Stimulated activated CD4-positive, alpha-beta T cell treated with anti-CD3 and anti-CD28 coated beads, Interleukin-2, amount 100 ng/mL, for 4 hours (primary cell): ENCODE data around the gene SLC4A1.
"Not testable (repeated sequence)": the region's sequence is repeated elsewhere in the genome, so short reads cannot be mapped to it uniquely, and the experiment has no call there.

ENCODE experiments used
- DNase-seq: peaks from one replicate; pipeline ENCODE4 v3.0.0-alpha.2; 2020; ENCODE audit warnings: low read depth

Gene SLC4A1

DNA sequence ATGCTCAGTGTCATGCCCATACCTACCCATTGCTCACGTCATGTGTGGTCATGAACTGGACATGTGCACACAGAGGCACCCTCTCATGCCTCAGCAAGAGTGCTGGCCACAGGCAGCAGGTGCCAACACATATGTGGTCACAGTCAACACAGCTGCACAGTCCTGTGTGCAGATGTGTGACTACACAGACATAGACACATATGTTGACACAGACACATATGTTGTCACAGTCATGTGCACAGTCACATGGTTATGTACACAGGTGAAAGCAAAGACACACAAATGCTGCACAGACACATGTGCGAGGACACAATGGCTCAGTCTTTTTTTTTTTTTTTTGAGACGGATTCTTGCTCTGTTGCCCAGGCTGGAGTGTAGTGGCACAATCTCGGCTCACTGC is 11.3 kb downstream of the SLC4A1 start:
- DNase-seq = no peak

DNA sequence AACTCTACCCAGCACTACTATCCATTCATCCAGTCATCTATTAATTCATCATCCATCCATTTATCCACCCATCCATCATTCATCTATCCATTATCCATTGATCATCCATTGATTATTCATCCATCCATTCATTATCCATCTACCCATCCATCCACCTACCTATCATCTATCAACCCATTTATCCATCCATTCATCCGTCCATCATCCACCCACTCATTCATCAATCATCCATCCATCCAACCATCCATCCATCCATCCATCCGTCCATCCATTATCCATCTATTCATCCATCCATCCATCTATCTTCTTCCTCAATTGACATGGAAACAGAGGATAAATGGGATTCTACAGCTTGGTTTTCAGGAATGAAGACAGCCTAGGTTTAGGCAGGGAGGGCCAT is 12.0 kb downstream of the SLC4A1 start:
- no peak for DNase-seq

DNA sequence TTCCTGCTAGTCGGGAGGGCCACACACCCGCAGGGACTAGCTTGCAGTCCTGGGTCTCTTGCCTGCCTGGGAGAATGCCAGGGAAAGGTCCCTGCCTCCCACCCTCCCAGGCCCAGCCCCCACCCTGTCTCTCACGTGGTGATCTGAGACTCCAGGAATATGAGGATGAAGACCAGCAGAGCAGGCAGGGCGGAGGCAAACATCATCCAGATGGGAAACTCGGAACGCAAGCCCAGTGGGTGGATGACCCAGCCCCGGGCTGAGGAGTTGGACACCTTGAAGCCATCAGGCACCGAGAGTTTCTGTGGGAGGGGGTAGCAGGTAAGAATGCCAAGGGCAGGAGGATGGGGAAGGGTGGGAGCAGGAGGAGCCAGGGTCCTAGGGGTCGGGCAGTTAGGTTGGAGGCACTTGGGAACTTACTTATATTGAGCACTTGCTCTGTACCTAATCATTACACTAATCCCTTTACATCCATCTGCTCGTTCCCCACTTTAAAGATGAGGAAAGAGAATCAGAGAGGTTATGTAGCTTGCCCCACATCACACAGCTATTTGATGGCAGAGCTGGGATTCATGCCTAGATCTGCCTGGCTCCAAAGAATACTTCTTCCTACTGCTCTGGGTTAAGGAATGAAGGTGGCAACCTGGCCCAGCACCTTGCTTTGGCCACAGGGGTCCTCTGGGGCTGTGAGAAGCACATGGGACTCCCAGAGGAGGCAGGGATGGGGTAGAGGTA is 13.4 kb downstream of the SLC4A1 start:
- no peak for DNase-seq

DNA sequence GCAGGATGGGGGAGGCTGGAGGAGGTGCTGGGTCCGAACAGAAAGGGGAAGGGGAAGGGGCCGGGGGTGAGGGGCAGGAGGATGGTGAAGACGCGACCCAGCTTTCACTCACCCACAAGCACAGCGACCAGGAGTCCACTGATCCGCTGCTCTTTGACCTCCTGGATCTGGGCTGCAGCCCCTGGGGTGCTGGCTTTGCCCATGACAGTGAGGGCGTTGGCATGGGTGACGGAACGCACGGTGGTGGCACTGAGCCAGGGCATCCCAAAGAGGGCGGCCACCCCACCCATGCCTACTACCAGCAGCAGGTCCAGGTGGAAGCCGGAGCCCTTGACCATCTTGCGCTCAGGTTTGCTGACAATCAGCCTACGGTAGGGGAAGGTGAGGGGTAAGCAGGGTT is 14.9 kb downstream of the SLC4A1 start:
- DNase-seq = no peak

DNA sequence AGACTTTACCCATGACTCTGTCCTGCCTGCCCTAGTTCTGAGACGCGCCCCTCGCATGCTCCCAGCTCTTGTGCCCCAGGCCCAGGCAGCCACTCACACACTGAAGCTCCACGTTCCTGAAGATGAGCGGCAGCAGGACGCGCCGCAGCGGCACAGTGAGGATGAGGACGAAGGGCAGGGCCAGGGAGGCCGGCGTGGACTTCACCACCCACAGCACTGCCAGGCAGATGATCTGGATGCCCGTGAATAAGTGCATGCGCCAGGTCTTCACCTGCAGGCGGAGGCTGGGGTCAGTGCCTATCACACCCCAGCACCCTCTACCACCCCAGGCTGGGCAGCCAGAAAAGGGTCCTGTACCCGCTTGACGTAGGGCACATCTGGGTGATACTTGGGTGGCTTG is 16.9 kb downstream of the SLC4A1 start:
- no peak for DNase-seq

DNA sequence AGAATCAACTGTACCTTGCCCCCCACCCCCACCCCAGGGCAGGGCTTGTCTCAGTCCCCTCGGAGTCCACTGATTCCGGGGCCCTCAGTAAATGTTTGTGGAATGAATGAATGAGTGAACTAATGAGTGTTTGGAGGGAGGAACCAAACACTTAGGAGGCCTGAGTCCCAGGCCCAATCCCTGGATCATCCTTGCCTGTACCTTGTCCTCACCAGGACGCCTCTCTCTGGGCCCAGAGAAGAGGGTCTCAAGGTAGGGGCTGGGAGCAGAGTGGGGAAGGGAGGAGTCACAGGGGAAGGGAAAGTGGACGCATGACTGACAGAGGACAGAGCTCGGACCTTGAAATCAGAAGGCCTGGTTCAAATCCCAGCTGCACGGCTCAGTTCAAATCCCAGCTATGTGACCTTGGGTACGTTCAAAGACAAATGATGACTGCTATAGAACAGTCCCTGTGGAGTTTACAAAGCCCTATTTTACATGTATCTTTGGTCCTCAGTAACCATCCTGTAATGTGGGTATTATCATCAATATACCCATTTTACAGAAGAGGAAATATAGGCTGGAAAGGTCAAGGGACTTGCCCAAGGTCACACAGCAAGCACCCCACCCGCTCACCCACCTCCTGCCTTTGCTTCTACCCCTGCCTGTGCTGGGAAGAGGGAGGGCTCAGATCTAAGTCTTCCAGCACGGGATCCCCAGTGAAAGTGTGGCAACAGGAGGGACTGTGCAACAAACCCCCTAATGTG is 18.3 kb downstream of the SLC4A1 start:
- no peak for DNase-seq

DNA sequence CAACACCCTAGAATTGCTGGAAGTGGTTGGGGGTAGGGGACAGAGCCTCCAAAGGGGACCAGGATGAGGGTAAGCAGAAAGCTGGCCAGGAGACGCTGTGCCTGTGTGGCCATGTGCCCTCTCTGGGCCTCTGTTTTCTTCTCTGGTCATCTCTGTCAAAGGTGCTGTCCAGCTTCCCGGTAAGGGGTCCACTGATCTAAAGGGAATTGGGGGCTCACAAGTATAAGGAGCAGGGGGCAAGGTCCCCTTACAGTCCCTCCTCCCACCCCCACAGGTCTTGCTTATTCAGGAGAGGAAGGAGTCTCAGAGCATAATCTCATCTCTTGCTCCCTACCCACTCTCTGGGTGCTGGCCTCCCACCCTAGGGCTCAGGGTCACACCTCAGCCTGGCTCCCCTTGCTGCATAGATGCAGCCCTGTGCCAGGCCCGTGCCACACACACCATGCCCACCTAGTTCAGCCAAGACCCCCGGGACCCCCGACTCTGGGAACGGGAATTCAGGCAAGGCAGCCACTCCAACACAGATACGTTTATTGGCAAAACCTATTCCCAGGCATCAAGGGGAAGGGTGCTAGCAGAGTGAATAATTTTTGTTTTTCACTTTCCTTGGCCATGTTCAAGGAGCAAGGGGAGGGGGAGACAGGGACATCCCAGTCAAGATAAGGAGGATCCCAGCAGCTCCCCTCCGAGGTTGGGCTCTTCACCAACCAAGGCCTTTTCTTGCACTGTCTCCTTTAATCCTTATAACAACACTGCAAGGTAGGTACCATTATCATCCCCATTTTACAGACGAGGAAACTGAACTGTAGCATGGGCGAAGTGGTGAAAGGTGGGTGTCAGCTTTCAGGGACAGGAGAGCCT is 19.8 kb downstream of the SLC4A1 start:
- no peak for DNase-seq

DNA sequence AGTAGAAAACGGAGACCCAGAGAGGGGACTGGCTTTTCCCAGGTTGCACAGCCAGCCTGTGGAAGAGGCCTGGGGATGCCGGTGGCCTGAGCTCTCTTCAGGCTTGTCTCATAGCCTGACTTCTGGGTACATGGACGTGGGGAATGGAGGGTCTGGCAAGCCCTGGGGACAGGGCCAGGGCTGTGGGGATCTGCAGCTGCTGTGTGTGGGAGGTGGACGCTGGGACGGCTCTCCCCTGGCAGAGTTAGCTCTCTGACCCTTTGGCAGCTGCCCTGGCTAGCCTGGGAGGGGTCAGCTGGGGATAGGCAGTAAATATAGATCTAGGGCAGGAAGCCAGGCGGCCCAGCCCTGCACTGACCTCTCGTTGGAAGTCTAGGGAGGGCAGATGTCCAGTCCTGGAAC is 20.5 kb downstream of the SLC4A1 start:
- no peak for DNase-seq

DNA sequence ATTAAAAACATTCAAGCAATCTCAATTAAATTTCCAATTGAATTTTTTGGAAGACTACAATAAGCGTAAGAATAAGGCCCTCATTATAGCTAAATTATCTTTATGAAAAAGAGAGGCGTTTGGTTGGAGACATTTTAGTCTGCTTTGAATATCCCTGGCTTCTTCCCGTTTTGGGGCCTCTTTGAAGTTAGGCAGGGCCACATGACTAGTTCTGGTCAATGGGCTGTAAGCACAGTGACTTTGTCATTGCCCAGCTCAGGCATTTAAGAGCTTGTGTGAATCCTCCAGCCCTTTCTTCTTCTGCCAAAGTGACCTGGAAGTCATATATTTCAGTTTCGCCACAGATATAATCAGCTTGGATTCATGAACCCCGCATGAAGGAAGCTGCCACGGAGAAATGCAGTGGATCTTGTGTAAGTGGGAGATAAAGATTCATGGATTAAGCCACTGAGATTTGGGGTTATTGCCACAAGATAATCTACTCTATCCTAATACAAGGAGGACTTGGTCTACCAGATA is 26.8 kb downstream of the SLC4A1 start:
- no peak for DNase-seq

DNA sequence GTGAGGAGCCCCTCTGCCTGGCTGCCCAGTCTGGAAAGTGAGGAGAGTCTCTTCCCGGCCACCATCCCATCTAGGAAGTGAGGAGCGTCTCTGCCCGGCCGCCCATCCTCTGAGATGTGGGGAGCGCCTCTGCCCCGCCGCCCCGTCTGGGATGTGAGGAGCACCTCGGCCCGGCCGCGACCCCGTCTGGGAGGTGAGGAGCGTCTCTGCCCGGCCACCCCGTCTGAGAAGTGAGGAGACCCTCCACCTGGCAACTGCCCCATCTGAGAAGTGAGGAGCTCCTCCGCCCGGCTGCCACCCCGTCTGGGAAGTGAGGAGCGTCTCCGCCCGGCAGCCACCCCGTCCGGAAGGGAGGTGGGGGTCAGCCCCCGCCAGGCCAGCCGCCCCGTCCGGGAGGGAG is 30.0 kb downstream of the SLC4A1 start:
- DNase-seq = not testable (repeated sequence)

DNA sequence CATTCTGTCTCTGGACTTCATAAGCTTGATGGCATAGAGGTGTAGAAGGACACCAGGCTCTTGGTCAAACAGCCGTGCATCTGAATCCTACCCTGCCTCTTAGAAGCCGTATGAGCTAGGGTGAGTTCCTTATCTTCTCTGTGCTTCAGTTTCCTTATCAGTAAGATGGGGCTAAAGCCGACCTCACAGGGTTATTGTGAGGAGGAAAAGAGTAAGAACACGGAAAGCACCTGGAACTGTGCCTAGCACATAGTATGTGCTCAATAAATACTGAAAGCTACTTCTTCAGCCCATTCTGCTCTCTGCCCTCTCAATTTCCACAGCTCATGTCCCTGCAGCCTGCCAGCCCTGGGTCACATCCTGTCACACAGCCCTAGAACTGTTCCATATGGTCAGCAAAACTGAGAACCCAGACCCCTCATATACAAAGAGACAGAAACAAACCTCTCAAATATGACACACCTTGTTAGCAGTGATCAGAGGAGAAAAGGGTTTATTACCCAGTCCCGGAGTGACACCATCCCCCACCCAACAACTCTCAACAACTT is 31.4 kb downstream of the SLC4A1 start:
- DNase-seq = no peak

DNA sequence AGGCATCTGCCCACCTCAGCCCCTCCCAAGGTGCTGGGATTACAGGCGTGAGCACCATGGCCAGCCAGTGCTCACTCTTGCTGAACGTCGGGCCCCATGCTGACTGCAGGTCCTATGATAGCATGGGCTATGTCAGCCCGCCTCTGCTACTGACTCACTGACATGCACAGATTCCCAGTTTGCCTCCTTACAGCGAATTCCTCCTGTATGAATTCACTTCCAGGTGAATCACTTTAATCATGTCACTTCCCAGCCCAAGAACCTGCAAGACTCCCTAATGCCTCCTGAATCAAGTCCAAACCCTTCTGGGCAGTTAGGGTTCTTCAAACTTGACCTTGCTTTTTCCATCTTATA is 32.4 kb downstream of the SLC4A1 start:
- DNase-seq = no peak

DNA sequence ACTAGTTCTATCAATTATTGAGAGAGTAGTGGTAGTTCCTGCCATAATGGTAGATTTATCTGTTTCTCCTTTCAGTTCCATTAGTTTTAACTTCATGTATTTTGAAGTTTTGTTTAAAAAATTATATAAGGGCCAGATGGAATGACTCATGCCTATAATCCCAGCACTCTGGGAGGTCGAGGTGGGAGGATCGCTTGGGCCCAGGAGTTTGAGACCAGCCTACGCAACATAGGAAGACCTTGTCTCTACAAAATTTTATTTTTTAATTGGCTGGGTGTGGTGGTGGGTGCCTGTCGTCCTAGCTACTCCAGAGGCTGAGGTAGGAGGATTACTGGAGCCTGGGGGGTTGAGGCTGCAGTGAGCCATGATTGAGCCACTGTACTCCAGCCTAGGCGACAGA is 34.4 kb downstream of the SLC4A1 start:
- DNase-seq = no peak

DNA sequence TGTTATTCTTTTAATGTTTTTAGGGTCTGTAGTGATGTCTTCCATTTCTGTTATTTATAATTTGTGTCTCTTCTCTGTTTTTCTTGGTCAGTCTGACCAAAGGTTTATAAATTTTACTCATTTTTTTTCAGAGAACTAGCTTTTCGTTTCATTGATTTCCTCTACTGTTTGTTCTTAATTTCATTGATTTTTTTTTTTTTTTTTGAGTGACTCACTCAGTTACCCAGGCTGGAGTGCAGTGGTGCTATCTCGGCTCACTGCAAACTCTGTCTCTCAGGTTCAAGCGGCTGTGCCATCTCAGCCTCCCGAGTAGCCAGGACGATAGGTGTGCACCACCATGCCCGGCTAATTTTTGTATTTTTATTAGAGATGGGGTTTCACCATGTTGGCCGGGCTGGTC is 35.9 kb downstream of the SLC4A1 start:
- no peak for DNase-seq

DNA sequence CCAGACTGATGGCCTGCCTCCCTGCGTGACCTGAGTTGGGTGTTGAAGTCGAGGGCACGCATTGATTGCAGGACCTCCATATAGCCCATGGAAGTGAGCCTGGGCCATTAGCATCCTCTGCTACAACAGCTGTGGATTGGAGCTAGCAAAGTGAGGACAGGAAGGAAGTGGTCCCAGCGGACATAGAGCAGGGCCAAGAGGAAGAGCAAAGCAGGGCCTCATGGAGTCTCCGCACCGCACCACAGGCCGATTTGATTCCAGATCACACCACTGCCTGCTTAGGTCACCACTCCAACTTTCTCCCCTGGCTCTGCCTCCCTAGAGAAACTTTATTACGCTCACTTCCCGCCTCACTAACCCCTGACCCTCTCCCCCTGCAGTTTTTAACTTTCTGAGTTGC is 37.8 kb downstream of the SLC4A1 start:
- DNase-seq = no peak

DNA sequence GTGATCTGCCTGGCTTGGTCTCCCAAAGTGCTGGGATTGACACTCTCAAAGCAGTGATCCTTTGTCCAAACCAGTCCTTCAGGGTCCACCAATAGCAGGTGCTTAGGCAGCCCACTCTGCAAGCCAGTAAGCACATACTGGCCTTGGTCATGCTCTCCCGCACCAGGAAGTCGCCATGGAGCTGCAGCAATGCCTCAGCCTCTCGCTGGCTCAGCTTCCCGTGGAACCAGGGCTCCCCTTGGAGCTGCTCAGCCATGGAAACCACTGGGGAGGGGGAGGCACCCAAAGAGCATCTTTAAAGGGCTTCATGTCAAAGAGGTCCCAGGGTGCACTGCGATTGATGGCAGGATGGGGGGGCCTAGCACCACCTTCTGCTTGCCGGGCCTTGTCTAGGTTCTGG is 38.8 kb downstream of the SLC4A1 start:
- no peak for DNase-seq

DNA sequence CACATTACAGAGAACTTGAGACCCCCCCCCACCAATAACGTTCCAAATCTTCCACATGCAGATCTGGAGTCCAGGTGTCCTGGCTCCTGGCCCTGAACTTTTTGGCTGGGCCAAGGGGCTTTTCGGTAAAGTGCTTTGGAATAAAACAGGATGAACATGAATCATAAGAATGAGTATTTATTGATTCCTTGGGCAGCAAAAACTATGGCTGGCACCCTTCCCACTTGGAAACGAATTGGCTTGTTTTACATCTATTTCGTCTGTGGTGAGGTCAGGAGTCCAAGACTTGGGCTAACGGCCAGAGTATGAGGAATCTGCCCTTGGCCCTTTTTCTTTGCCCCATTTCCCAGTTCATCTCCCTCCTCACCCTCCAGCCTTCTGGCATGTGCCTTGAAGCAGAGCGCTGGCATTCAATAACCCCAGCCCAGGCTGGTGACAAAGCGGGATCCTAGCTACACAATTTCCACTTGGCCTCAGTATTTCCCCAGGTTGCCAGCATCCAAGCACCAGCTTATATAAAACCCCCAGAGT is 44.3 kb downstream of the SLC4A1 start:
- no peak for DNase-seq

DNA sequence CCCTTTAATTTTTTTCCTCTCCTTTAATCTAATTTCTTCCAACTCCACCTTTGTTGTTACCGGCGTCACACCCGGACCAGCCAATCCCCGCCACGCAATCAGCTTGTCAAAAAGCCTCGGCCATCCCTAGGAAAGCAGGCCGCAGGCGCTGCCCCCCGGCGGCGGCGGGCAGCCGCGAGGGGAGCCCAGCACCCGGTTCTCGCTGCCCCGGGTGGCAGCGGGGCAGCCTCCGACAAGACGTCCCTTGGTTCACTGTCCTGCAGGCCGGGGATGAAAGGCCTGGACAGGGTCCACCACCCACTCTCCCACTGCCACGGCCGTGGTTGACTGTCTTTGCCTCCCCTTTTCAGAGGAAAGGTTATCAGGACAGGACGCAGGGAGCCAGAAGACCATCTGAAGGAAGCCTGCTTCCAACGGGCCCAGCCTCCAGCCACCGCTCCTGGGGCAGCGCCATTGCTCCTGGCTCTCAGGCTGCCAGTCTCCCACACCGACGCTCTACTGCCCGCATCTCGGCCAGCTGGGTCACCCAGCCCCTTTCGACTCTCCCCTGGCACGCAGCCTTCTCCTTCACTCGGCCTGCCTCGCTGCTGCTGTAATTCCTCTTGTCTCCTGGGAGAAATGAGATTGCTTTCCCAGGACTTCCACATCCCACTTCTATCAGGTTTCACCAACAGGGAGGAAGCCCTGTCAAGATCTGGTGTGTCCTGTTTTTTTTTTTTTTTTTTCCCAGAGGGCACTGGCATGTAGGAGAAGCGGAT is 45.6 kb downstream of the SLC4A1 start:
- DNase-seq = no peak

DNA sequence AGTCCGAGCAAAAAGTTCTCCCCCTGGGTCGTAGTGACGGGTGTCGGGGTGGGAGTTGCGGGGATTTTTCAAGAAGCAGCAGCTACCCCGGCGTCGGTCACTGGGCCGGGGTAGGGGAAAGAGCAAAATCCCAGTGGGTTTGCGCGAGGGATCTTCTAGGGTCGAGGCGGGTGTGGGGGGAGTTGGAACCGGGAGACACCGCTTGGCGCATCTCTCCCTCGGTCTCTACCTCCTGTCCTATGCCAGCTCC is 46.1 kb downstream of the SLC4A1 start:
- DNase-seq = no peak

DNA sequence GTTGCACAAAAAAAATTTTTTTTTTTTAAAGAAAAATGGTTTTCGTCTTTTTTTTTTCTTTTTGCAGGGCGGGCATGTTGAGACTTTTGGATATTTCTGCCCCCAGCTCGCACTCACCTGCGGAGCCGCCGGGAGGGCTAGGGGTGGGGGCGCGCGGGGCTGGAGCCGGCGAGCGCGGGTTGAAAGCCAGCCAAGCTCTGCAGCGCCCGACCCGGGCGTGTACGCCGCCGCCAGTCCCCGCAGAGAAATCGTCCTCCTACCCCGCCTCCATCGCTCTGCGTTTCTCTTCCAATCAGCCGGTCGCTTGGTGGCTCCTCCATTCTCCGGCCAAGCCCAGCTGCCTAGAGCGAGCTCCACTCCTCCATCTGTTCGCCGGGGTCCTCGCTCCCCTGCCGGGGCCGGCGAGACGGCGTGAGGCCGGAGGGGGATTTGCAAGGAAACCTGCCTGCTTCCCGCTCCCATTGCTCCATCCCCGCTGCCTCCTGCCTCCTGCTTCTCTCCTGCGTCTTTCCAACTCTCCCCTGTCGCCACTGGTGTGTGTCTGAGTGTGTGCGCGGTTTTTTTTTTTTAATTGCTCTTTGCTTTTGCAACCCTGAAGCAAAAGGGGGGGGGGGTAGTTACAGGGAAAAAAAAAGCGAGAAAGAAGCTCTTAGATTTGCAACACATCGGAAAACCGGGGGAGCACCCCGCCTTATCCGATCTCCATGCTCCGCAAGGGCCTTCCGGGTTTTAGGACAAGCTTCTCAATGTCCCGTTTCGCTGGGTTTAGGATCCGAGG is 46.7 kb downstream of the SLC4A1 start:
- DNase-seq = no peak
